Heart right ventricle (tissue), 16 donors: ENCODE data around the gene DTNA. TPM values are rescaled to one million over a fixed set of nuclear protein-coding genes. Genes with fewer than 3 reads are reported as not detected.

Experiments used
- ATAC-seq, 8 donors: fragments of 200-7000 bp; cut with Tn5 transposase; one replicate each; pipeline ENCODE4 v1.9.1; 2020; ENCODE audit warnings: mild to moderate bottlenecking in 8 of 8, moderate library complexity in 8 of 8, moderate number of reproducible peaks in 1 of 8
- DNase-seq, 2 donors: peaks; one replicate each; pipeline ENCODE4 v3.0.0-alpha.2; 2020
- H3K27ac ChIP-seq, 10 donors: fragments of 200-600 bp; sonication (generic) in 2 of 10; one replicate each; pipeline versions ENCODE4 v1.5.0 to v1.8.0; 2020 to 2022; ENCODE audit warnings: mild to moderate bottlenecking in 3 of 10
- H3K27me3 ChIP-seq, 7 donors: fragments of 200-600 bp; one replicate each; pipeline ENCODE4 v1.8.0; 2021 to 2022; ENCODE audit warnings: mild to moderate bottlenecking in 2 of 7
- H3K36me3 ChIP-seq, 9 donors: fragments of 200-600 bp; sonication (generic) in 1 of 9; one replicate each; pipeline versions ENCODE4 v1.5.0 to v1.8.0; 2020 to 2022; ENCODE audit warnings: mild to moderate bottlenecking in 2 of 9
- H3K4me1 ChIP-seq, 9 donors: fragments of 200-600 bp; sonication (generic) in 1 of 9; one replicate each; pipeline versions ENCODE4 v1.5.0 to v1.8.0; 2020 to 2022; ENCODE audit warnings: mild to moderate bottlenecking in 4 of 9
- H3K4me3 ChIP-seq, 10 donors: fragments of 200-600 bp; sonication (generic) in 2 of 10; one replicate each; pipeline versions ENCODE4 v1.5.0 to v1.8.0; 2020 to 2022; ENCODE audit warnings: mild to moderate bottlenecking in 7 of 10, moderate library complexity in 2 of 10
- H3K9me3 ChIP-seq, 11 donors: fragments of 200-600 bp in 10 of 11; sonication (generic) in 2 of 11; one replicate each; pipeline versions ENCODE4 v1.5.0 to v1.8.0; 2013 to 2022; ENCODE audit warnings: mild to moderate bottlenecking in 2 of 11, control low read depth in 1 of 11, moderate library complexity in 1 of 11
- CTCF ChIP-seq, 9 donors: fragments of 200-600 bp; sonication (generic) in 2 of 9; IDR thresholded peaks; one replicate each; pipeline versions ENCODE4 v1.5.0 to v1.8.0; 2021 to 2022; ENCODE audit warnings: antibody characterized with exemption in 9 of 9, mild to moderate bottlenecking in 5 of 9, moderate library complexity in 1 of 9
- WGBS, 2 donors: extraction: QIAGEN DNeasy Blood & Tissue Kit; methylation state at CpG; one replicate each; pipeline ENCODE4 v1.1.7; 2013; ENCODE audit warnings: inconsistent platforms in 1 of 2; 5-methylcytosine and 5-hydroxymethylcytosine counted together
- intact Hi-C, 10 donors: fragments of 100-400 bp; cut with DNase I; formaldehyde crosslinking; loops; one replicate each; pipeline versions ENCODE4 v1.11.1 to v1.14.2; 2022
- polyA plus RNA-seq, 2 donors: library from polyadenylated mRNA; stranded (reverse); fragments of 200-250 nt; gene quantifications; one replicate each; pipeline ENCODE4 v1.2.3, GENCODE V29; 2013
- total RNA-seq, 10 donors: library from RNA; stranded (reverse); fragmentation: NEBNext Ultra II Directional in 3 of 10; extraction: Animal tissue kit (Norgen Biotek cat#: 25700) in 3 of 10; gene quantifications; one replicate each; pipeline versions ENCODE4 v1.2.1 to v1.2.4, GENCODE V29; 2021 to 2023
- donor health status: Arrhythmogenic right ventricular cardiomyopathy.
- donor health status: ischemic (EF 13 %, LVEDD 7.1; RV severe dilation, severe dysfunction).
- donor health status: healthy with polysubstance abuse.
- donor health status: DM: no; HTN: yes; CAD: no.
- donor health status: DM: no; HTN: no; CAD: no.
- donor health status: ischemic (EF 25% LVEDD 6.9; RV normal size, moderate dysfunction).
- donor health status: ischemic (EF 25% LVEDD 5.7; RV mildly dilated, moderate dysfunction).
- donor health status: healthy.
- donor health status: DM: yes; HTN: yes; CAD: no.
- donor health status: Ischemic cardiomyopathy.
- donor health status: ischemic (EF 35%, LVEDD 5.7; RV mildly dilated, moderate dysfunction).
- donor health status: nonischemic (EF 11% LVEDD 7.7; RV severe dilation, severe dysfunction).
- donor health status: DM: yes; HTN: yes; CAD: no.
- donor health status: PGD.
- donor health status: ischemic (EF 29% LVEDD 5.4; RV normal size, mild dysfunction).
- donor health status: nonischemic (EF 23%, LVEDD 6.1; RV moderate dilation, normal function).

Gene DTNA
- total and polyA plus RNA-seq, 12 donors, result 65.4 to 198 (median 179) TPM

- peaks cover 0 to 7% (median 0%) of the 10 kb centered on the region in 11 donors for H3K9me3 ChIP-seq
- TF ChIP-seq CTCF (IDR thresholded peaks at IDR 0.05), result no peak
- no peaks in the 10 kb centered on the region for H3K36me3 ChIP-seq
- intact Hi-C loops, result no loop called here
- H3K27ac ChIP-seq, result no peak overlapping the region
- DNase-seq (no peak), ATAC-seq (no peak)
- H3K27me3 ChIP-seq, result no peaks in the 10 kb centered on the region
- H3K4me3 ChIP-seq, result no peak overlapping the region
- H3K4me1 ChIP-seq, result peaks cover 0 to 6% (median 0%) of the 10 kb centered on the region in 9 donors
Observed at GRCh38 chr18:34926683-34927082, 216.6 kb downstream of the DTNA start.

- Histone ChIP-seq H3K36me3 (no peaks in the 10 kb centered on the region), H3K4me1 (peaks cover 0 to 6% (median 0%) of the 10 kb centered on the region in 9 donors), H3K4me3 (no peak overlapping the region), H3K27ac (no peak overlapping the region), H3K27me3 (no peaks in the 10 kb centered on the region), H3K9me3 (peaks cover 0 to 7% (median 0%) of the 10 kb centered on the region in 11 donors)
- DNase-seq, result no peak
- intact Hi-C loops, result no loop called here
- no peak for TF ChIP-seq CTCF (IDR thresholded peaks at IDR 0.05)
- 79 to 89% methylated on average over 7 of the region's 7 CpGs for WGBS, 2 donors
- ATAC-seq, result no peak
Observed at GRCh38 chr18:34928088-34928753, 218.1 kb downstream of the DTNA start.

- Histone ChIP-seq H3K4me3 (no peak overlapping the region), H3K27ac (no peak overlapping the region), H3K4me1 (peaks cover 0 to 6% (median 0%) of the 10 kb centered on the region in 9 donors), H3K27me3 (no peaks in the 10 kb centered on the region), H3K36me3 (no peaks in the 10 kb centered on the region), H3K9me3 (peaks cover 0 to 7% (median 0%) of the 10 kb centered on the region in 11 donors)
- no peak for DNase-seq
- intact Hi-C loops, result no loop called here
- no peak for ATAC-seq
- WGBS, 2 donors, result 85 to 91% methylated on average over 1 of the region's 1 CpG
- TF ChIP-seq CTCF (IDR thresholded peaks at IDR 0.05), result no peak
Observed at GRCh38 chr18:34928754-34929335, 218.7 kb downstream of the DTNA start.

GRCh38 chr18:34929336-34929780 lies 219.3 kb downstream of the DTNA start:
- Histone ChIP-seq H3K9me3 (peaks cover 0 to 4% (median 0%) of the 10 kb centered on the region in 11 donors), H3K4me3 (no peak overlapping the region), H3K36me3 (no peaks in the 10 kb centered on the region), H3K27me3 (no peaks in the 10 kb centered on the region), H3K4me1 (peaks cover 0 to 6% (median 0%) of the 10 kb centered on the region in 9 donors), H3K27ac (no peak overlapping the region)
- no peak for DNase-seq
- intact Hi-C loops, result no loop called here
- ATAC-seq, result no peak
- no peak for TF ChIP-seq CTCF (IDR thresholded peaks at IDR 0.05)
- WGBS, 2 donors, result 79 to 80% methylated on average over 2 of the region's 2 CpGs
